AG10803 (cell line): ENCODE results near the gene ACAP2.
A peak's percentile ranks its signal among the peaks of the same experiment; 100 is the strongest.

Source experiments
- DNase-seq: peaks from one replicate; pipeline ENCODE4 v3.0.0; 2010; ENCODE audit warnings: low read depth
- H3K4me3 ChIP-seq: 2 replicates; pipeline ENCODE4 v1.5.1; 2011; ENCODE audit warnings: mild to moderate bottlenecking, low read length, control low read depth
- TF ChIP-seq, protein P1 (sequence below): conservative IDR thresholded peaks from 2 replicates; pipeline ENCODE4 v1.5.1; 2011; ENCODE audit warnings: mild to moderate bottlenecking, low read length, control low read depth, inconsistent platforms

ACAP2 gene

DNA sequence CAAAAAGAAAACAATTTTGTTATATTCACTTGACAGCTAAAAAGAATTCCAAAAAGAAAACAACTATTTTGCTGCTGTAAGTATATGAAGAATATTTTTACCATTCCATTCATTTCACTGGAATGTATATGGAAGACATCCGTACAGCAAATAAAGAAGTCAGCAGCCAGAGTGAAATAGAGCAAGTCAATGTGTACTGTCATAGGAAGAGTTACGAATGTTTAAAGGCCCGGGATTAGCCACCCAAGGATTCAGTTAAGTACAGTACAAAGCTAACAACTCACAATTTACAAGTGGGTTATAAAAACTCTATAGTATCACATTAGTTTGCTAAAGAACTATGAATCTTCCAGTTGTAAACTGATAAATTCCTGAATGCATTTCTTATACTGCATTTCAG is 157.4 kb downstream of the ACAP2 start:
- TF ChIP-seq, protein P1, sequence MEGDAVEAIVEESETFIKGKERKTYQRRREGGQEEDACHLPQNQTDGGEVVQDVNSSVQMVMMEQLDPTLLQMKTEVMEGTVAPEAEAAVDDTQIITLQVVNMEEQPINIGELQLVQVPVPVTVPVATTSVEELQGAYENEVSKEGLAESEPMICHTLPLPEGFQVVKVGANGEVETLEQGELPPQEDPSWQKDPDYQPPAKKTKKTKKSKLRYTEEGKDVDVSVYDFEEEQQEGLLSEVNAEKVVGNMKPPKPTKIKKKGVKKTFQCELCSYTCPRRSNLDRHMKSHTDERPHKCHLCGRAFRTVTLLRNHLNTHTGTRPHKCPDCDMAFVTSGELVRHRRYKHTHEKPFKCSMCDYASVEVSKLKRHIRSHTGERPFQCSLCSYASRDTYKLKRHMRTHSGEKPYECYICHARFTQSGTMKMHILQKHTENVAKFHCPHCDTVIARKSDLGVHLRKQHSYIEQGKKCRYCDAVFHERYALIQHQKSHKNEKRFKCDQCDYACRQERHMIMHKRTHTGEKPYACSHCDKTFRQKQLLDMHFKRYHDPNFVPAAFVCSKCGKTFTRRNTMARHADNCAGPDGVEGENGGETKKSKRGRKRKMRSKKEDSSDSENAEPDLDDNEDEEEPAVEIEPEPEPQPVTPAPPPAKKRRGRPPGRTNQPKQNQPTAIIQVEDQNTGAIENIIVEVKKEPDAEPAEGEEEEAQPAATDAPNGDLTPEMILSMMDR = no peak
- no peak for DNase-seq

DNA sequence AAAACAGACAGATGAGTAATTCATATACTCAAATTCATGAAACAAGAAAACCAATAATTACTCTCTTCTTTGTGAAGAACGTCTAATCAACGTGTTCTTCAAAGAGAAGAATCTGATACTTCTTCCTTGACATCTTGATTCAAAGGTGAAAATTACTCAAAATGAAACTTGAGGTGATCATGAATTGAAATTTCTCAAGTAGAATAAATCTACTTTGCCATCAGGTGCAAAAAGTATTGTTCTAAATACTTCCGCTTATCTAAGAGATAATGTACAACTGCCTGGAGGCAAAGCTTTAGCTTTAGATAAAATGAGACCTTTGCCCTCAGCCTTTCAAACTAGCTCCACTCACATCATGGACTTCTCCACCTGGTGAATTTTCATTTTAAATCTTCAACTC is 158.0 kb downstream of the ACAP2 start:
- H3K4me3 ChIP-seq = no peak overlapping the region
- TF ChIP-seq, protein P1 = no peak
- DNase-seq = no peak

More for the DNA sequence above, 157.4 kb downstream of the ACAP2 start:
- no peak overlapping the region for H3K4me3 ChIP-seq

DNA sequence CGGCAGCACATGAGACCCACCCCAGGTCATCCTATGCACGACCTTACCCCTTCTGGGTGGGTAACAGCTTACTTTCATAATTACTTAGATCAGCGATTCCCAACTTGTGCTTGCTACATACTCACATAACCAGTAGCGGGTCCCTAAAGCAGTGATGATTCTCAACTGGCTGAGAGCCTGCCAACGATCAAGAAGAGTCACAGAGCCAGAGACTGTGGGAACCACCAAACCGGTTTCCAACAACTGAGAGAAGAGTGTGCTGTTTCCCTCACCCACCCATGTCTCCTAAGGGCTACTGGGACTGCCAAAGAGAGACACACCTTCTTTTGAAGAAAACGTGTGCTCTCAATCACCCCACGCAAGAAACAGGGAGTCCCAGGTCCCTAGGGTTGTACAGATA is 159.9 kb downstream of the ACAP2 start:
- TF ChIP-seq, protein P1 = no peak
- no peak overlapping the region for H3K4me3 ChIP-seq
- no peak for DNase-seq

DNA sequence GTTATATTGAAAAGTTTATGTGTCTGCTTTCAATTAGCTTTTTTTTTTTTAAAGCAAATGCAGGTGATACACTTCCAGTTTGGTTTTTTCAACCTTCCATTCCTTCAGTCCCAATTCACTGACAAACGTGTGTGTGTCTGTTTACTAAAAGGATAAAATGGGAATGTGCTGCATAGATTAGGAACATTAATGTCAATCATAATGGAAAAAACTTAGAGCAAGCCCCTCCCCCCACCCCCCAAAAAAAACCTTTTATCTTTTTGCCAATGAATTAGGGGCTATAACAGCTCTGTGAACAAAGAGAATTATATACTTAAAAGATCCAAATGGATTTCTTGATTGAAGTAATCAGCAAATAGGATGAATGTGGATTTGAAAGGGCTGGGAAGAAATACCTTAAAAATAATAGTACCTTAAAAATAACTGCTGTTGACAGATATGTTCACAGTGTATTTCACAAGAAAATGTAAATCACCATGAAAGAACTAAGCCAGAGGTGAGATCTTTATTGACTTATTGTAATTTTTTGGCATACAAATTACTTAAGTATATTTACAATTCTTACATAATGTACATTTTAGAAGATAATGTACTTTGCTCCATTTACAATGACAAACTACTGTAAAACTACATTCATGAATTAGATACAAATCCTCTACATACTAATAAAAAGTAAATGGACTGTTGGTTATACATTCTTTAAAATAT is 168.4 kb downstream of the ACAP2 start:
- DNase-seq = no peak
- H3K4me3 ChIP-seq = no peak overlapping the region
- TF ChIP-seq, protein P1 = no peak

DNA sequence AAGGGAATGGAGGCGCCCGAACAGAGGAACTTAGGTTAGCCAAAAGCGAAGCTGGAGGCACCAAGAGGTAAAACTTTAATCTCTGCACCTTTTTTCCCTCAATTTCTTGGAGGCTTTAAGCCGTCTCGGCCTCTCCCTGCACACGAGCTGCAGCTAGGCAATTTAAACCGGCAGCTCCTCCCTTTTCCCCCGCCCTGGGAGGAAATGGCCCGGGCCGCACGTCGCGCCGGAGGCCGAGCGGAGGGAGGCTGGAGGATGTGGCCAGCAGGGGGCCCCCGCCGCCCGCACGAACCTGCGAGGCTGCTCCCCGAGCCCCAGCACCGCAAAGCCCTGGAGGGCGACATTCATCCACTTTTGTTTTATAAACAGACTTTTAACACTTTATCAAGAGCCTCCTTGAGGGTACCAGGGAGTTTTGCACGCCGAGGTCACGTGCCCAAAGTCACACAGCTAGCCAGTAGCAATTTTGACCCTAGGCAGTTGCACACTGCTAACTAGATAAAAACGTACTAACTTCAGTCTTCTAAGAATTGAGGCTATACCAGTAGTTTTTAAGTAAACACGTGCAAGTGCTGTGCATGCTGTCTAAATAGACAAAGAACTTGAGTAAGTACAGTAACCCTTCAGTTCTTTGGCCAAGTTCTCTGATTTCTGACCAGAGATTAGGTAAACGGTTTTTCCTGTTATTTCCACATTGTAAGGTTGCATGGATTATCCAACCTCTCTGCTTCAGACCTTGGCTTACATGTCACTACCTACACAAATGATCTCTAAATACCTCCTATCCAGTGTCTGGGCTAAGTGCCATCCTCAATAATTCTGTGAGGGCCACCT is 171.2 kb downstream of the ACAP2 start:
- DNase-seq = peak; percentile 80
- TF ChIP-seq, protein P1 = peak; percentile 71
- peak overlapping the region; percentile 85 for H3K4me3 ChIP-seq

DNA sequence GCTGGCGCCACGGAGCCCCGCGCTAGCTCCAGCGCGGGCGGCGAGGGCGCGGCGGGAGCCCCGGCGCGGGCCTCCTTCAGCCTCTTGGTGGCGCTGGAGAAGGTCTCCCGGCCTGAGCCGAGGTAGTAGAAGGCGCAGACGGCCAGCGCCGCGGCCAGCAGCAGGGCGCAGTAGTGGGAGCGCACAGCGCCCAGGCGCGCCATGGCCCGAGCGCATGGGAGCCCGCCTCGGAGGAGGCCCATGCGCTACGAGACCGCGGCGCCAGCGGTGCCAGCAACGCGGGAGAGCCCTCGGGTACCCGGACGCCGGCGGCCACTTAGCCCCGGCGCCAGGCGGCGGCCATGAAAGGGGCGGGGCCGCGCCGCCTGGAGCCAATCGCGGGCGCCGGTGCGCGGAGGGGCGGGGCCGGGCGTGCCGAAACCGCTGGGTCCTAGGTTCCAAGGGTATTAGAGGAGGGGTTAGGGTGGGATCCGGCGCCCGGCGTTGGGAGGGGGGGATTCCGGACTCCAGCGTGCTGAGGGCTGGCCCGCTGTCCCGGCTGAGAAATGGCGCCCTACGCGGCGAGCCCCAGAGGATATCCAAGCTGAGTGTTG is 171.9 kb downstream of the ACAP2 start, which contains the start of gene XXYLT1:
Gene XXYLT1, minus strand, starts transcription at position 343 of the 593 bp plus-strand sequence. Its CDS starts 101 bp downstream, at position 242.
- H3K4me3 ChIP-seq = peak within 1 kb of the TSS; percentile 85
- TF ChIP-seq, protein P1 = peak; percentile 35
- peak; percentile 80 for DNase-seq
